Testis (tissue), 2 donors: Measurements from ENCODE around the gene LMF2.

Experiments
- CTCF ChIP-seq, 3 experiments: fragments of 450-650 bp in 2 of 3; fragments of 200-600 bp in 1 of 3; sonication (generic) in 1 of 3; IDR thresholded peaks; one replicate each; pipeline ENCODE4 v1.5.1; 2016 to 2019; ENCODE audit warnings: antibody characterized with exemption in 3 of 3, mild to moderate bottlenecking in 2 of 3, moderate library complexity in 1 of 3
- POLR2A ChIP-seq: fragments of 450-650 bp; IDR thresholded peaks from one replicate; pipeline ENCODE4 v1.6.1; 2017; ENCODE audit warnings: antibody characterized with exemption, mild to moderate bottlenecking, moderate library complexity

- TF ChIP-seq CTCF (IDR thresholded peaks at IDR 0.05) (no peak), POLR2A (no peak)
Observed at GRCh38 chr22:50548040-50548920, 40.8 kb upstream of the LMF2 start.
